Epithelial cell of prostate (primary cell): ENCODE data around the gene DTL.
A peak's percentile ranks its signal among the peaks of the same experiment; 100 is the strongest.
"Not testable (repeated sequence)": the region's sequence is repeated elsewhere in the genome, so short reads cannot be mapped to it uniquely, and the experiment has no call there.

Experiments used
- DNase-seq: peaks from one replicate; pipeline ENCODE4 v3.0.0-alpha.2; 2011; ENCODE audit warnings: low read depth, low spot score
- H3K27ac ChIP-seq: fragments of 450-650 bp; 2 replicates; pipeline ENCODE4 v1.5.1; 2017; ENCODE audit warnings: mild to moderate bottlenecking

DTL gene, protein sequence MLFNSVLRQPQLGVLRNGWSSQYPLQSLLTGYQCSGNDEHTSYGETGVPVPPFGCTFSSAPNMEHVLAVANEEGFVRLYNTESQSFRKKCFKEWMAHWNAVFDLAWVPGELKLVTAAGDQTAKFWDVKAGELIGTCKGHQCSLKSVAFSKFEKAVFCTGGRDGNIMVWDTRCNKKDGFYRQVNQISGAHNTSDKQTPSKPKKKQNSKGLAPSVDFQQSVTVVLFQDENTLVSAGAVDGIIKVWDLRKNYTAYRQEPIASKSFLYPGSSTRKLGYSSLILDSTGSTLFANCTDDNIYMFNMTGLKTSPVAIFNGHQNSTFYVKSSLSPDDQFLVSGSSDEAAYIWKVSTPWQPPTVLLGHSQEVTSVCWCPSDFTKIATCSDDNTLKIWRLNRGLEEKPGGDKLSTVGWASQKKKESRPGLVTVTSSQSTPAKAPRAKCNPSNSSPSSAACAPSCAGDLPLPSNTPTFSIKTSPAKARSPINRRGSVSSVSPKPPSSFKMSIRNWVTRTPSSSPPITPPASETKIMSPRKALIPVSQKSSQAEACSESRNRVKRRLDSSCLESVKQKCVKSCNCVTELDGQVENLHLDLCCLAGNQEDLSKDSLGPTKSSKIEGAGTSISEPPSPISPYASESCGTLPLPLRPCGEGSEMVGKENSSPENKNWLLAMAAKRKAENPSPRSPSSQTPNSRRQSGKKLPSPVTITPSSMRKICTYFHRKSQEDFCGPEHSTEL

DNA sequence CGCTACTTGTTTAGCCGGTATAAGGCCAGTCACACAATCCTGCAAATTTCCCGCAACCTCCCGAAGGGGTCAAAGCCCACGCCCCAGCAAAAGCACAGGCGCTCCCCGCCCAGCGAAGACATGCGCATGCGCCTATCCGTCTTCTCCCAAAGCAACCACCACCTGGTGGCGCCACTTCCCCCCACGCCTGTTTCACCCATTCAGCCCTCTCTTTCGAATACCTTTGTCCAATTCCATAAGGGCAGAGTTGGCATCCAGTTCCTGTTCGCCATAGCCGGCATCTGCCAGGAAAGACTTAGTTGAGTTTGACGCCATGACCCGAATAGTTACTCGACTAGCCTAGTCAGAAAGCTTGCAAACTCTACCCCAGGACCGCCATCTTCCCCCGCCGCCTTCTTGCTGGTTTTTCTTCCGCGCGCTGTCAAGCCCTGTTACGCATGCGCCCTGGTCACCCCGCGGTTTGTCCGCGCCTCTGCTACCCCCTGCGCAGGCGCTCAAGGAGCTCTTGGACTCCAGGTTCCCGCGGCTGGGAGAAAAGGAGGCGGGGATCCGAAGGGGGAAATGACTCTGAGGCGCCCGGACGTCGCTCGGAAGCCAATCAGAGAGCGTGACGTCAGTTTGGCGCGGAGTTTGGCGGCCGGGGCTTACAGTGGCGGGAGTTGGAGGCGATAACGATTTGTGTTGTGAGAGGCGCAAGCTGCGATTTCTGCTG is at the start of gene DTL, which contains the start of gene INTS7:
Gene DTL (plus strand): TSS at position 626 of the 712 bp plus-strand sequence. CDS start 143 bp downstream, outside the sequence.
Gene INTS7 (minus strand): TSS at position 435 of the 712 bp plus-strand sequence. CDS start 120 bp downstream, at position 315.
- peak within 1 kb of the TSS; percentile 79 for H3K27ac ChIP-seq
- peak; percentile 91 for DNase-seq

DNA sequence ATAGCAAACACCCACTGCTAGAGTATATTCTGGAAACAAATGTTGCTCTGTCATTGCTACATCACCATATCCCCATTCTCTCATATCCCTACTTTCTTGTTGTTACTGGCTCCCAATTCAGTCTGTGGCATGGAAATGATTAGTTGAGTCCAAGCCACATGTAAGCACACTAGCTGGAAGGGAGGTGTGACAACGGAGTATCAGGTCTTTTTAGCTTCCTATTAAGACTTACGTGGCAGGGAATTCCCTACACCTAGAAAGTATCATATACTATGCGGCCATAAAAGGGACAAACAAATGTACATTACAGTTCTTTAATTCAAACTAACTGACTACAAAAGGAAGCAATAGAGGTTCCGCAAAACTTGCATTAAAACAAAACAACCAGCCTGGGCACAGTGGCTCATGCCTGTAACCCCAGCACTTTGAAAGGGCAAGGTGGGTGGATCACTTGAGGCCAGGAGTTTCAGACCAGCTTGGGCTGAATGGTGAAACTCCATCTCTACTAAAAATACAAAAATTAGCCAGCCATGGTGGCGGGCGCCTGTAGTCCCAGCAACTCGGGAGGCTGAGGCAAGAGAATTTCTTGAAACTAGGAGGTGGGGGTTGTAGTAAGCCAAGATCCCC is 48.8 kb upstream of the DTL start:
- no peak overlapping the region for H3K27ac ChIP-seq
- no peak for DNase-seq

DNA sequence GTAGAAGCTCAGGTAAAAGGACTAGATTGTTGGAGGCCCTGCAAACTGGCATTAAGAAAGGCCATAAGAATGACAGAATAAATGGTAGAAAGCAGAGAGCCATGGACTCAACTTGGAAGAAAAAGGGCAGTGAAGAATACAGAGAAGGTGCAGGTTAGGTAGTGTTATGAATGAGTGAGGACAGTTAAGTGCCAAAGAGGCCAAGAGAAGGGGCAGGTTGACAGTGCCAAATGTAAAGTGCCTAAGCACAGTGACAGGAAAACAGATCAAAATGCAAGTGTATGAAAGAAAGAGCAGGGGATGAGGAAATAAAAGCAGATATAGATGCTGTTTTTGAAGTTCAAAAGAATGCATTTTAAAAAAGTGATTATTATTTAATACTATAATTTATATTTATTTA is 43.9 kb upstream of the DTL start:
- H3K27ac ChIP-seq: no peak overlapping the region
- no peak for DNase-seq

DNA sequence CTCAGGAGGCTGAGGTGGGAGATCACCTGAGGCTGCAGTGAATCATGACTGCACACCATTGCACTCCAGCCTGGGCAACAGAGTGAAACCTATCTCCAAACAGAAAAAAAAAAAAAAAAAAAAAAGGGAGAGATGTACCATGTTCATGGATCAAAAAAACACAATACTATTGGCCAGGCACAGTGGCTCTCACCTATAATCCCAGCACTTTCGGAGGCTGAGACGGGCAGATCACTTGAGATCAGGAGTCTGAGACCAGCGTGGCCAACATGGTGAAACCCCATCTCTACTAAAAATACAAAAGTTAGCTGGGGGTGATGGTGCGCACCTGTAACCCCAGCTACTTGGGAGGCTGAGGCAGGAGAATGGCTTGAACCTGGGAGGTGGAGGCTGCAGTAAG is 38.1 kb upstream of the DTL start:
- DNase-seq, H3K27ac ChIP-seq: not testable (repeated sequence)

DNA sequence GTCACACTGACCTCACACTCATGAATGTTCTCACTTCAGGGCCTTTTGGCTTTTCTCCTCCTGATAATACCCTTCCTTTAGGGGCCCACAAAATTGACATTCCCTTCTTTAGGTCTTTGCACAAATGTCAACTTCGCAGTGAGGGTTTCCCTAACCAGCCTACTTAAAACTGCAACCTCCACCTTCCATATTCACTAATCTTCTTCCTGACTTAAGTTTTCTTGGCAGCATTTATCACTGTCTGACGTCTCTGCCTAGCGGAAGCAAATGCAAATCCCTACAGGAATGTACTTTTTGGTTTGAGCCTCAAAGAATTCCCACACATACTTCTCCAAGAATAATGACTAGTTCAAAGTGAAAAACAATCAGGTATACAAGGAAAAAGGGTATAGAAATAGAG is 33.0 kb upstream of the DTL start:
- no peak overlapping the region for H3K27ac ChIP-seq
- DNase-seq: no peak

DNA sequence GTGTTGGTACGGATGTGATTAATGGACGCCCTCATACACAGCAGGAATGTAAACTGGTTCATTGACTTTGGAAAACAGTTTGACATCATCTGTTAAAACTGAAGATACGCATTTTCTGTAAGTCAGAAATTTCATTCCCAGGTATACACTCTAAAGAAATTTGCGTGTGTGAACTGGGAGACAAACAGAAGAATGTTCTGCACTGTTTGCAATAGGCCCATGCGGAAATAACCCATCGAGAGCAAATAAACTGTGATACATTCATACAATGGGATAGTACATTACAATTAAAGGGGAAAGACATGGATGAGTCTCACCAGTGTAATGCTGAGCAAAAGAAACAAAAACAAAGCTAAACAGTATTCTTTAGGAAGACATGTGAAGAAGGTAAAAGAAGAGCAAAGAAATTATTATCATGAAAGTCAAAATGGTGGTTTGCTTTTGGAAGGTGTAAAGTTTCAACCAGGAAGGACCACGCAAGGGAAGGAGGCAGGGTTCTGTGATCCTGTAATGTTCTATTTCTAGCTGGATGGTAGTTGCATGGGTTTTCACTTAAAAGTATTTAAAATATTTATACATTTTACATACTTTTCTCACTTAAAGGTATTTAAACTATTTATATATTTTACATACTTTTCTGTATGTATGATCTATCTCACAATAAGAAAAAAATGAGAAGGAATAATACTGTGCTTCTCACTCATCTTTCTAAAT is 30.5 kb upstream of the DTL start:
- no peak for DNase-seq
- H3K27ac ChIP-seq: no peak overlapping the region

DNA sequence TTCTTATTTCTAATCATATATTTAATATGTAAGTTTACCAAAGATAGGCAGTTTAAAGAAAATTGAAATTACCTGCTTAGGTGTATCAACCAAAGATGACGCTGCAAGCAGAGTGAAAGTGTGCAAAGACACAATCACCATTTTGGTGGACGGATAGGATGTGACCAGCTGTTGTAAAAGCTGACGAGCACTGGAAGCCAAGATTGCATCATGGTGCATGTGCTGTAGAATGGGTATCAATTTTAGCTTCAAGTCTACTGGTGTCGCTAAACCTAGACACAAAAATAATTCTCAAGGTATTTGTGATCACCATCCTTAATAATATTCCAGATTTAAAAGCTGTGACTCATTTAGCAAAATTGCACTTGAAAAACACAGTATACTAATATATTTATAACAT is 28.4 kb upstream of the DTL start:
- H3K27ac ChIP-seq: no peak overlapping the region
- DNase-seq: no peak

DNA sequence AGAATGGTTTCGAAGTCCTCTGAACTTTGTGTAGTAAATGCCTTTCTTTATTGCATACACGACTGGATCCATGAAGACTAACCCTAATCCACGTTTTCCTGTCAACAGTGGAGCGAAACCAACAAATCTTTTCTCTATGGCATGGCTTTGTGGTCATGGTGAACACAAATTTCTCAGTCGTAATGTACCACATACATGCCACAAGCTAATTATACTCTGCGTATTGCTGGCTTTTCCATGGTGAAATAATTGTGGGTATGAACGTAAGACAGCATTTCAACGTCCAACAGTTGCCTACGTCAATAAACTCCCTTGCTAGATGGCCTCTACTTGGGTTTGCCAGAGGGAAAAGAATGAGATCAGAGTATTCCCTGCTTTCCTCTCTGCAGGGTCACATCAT is 27.7 kb upstream of the DTL start:
- DNase-seq: no peak

DNA sequence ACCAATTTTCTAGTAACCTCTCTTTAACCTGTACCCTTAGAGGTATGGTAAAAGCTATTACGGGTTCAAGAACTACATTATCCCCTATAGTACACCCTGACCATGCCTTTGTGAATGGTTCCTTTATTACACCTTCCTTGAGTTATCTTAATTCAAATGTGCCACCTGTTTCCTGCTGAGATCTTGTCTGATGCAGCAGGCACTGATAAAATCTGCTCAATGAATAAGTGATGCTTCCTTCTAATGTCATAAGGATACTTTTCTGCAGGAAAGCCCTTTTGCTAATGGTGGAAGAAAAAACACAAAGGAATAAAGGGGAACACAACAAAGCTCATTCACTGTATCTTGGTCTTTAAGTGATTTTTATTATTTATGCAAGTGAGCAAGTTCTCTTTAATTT is 26.0 kb upstream of the DTL start:
- H3K27ac ChIP-seq: no peak overlapping the region
- DNase-seq: no peak

More for the DNA sequence above, 27.7 kb upstream of the DTL start:
- H3K27ac ChIP-seq: no peak overlapping the region

DNA sequence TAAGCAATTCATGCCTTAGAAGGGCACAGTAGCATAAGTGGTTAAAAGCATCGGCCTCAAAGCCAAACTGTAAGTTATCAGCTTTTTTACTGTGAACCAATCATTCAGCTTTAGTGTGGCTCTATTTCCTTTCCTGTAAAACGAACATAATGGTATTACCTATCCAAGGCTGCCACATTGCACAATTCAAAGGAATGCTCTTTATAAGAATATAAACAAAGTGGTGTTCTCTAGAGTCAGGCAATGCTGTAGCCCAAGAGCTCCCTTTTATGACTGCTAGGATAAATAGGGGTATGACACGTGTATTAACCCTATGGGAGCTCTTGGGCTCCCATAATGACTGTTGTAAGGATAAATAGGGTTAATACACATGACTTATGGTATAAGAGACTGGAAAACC is 25.5 kb upstream of the DTL start:
- no peak for DNase-seq
- H3K27ac ChIP-seq: no peak overlapping the region

DNA sequence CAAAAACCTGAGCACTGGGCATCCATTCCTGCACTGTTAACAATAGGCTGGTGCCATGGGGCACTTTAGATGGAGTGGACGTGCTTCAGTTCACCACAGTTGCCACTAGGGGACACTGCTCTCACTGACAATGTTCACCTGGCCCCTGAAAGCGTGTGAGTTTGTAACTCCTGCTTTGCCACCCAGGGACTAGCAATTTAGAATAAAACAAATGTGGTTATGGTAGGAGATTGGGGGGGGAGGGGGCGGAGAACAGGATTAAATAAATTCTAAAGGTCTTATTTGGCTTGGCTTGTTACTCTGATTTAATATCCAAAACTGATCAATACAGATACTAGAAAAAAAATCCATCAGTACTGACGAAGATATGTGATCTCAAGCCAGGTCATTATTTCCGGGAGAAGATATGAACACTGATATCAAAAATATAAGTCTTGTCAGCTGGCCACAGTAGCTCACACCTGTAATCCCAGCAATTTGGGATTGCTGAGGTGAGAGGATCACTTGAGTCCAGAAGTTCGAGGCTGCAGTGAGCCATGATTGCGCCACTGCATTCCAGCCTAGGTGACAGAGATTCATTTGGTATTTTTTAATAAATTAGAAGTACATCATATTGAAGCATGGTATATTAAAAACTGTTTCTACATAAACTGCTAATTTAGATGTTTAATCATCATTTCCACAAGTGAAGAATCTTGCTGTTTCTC is 23.4 kb upstream of the DTL start:
- DNase-seq: no peak
- no peak overlapping the region for H3K27ac ChIP-seq

DNA sequence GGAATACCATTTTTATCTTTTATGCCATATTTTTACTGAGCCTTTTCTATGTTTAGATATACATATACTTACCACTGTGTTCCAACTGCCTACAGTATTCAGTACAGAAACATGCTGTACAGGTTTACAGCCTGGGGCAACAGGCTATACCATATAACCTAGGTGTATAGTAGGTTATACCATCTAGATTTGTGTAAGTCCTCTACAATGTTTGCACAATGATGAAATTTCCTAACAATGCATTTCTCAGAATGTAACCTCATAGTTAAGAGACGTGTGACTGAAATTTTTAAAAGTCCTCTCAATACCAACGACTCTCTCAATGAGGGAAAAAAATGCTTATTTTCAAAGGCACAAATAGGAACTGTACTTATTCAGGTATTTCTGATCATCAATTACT is 21.9 kb upstream of the DTL start:
- DNase-seq: no peak
- H3K27ac ChIP-seq: peak overlapping the region; percentile 33

DNA sequence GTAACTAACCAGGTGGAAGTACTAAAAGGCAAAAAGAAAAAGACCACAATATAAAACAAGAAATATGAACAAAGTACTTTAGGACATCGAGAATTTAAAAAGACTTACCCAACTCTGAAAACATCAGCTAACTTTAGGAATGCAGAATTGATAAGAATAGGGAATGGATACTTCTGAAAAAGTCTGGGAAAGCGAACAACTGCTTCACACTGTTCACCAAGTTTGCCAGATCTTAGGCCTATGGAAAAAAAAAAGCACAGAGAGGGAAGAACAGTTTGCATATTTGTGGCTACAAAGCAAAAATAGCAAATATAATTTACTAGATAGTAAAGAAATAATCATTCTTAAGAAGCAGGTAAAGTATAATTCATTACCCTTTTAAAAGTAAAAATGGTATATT is 14.6 kb upstream of the DTL start:
- DNase-seq: no peak

DNA sequence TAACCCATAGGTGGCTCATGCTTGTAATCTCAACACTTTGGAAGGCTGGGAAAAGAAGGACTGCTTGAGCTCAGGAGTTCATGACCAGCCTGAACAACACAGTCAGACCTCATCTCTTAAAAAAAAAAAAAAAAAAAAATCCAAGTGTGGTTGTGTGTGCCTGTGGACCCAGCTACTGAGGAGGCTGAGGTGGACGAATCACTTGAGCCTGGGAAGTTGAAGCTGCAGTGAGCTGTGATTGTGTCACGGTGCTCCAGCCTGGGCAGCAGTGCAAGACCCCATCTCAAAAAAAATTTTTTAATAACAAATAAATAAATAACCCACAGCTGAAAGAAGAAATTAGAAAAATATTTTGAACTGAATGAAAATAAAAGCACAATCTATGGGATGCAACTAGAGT is 14.0 kb upstream of the DTL start:
- H3K27ac ChIP-seq: no peak overlapping the region
- no peak for DNase-seq

More for the DNA sequence above, 14.6 kb upstream of the DTL start:
- H3K27ac ChIP-seq: no peak overlapping the region

DNA sequence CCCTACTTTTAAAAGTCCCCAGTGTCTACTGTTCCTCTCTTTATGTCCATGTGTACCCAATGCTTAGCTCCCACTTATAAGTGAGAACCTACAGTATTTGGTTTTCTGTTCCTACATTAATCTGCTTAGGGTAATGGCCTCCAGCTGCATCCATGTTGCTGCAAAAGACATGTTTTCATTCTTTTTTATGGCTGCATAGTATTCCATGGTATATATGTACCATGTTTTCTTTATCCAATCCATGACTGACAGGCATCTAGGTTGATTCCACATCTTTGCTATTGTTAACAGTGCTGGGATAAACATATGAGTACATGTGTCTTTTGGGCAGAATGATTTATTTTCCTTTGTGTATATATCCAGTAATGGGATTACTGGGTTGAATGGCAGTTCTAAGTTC is 12.6 kb upstream of the DTL start:
- DNase-seq, H3K27ac ChIP-seq: not testable (repeated sequence)

DNA sequence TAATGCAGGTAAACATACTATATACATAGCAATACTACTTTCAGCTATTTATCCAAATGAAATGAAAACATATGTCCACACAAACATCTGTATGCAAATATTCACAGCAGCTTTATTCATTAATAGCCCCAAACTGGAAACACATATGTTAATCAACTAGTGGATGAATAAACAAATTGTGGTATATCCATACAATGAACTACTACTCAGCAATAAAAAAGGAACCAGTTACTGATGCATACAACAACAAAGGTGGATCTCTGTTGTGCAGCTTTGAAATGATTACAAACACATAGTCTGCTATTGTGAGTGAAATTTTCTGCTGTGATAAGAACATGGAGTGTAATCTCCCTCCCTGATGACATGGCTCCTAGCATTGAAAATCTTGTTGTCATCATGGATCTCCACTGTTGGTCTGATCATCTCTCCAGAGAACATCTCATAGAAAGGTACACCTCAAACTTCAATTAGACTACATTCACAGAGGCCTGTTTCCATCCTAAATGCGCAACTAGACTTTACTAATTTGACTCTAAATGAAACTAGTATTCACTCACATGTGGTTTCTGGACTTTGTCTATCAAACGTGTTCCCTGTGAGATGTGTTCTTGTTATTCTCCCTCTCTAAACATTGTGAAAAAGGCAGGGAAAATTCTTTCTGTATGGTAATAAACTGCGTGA is 10.9 kb upstream of the DTL start:
- no peak overlapping the region for H3K27ac ChIP-seq
- no peak for DNase-seq

DNA sequence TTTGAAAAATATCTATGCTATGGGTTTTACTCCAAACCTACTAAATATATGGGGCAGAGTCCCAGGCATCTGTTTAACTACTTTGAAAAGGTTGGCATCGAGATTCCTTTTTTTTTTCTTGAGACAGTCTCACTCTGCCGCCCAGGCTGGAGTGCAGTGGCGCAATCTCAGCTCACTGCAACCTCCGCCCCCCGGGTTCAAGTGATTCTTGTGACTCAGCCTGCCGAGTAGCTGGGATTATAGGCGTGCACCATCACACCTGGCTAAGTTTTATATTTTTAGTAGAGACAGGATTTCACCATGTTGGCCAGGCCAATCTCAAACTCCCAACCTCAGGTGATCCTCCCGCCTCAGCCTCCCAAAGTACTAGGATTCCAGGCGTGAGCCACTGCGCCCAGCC is 7.8 kb upstream of the DTL start:
- H3K27ac ChIP-seq, DNase-seq: not testable (repeated sequence)

DNA sequence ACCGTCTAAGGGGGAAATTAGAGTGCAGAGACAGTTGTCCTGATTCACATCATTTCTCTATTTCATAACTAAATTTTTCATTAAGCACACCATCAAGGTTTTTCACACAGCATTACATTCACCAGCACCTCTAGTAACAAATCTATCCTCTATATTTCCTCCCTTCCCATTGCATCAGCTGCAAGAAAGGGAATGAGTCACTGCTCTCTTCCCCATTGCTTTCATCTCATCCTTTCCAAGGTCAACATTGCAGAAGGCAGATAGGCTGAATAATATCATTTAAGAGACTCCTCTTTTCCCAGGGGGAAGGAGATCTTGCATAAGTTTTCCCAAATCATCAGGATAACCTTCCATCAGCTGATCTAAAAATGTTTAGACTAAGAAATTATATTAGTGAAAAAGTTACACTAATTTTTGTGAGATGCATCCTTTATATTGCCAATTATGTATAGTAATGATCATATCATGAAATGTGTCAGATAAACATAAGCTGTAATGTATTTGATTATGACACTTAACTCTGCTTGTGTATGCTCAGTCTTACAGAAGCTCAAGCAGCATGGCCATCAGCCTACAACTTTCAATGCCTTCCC is 4.5 kb upstream of the DTL start:
- H3K27ac ChIP-seq: peak overlapping the region; percentile 98
- peak; percentile 56 for DNase-seq
